ENCODE results near the gene THRA. TPM values are rescaled to one million over a fixed set of nuclear protein-coding genes. Genes with fewer than 3 reads are reported as not detected.

The THRA gene
- total RNA-seq, 3 donors from 2014 or later (not counting 1 experiment from before 2014, with no cell fraction given) = 40.8 to 55.7 (median 42.3) TPM

DNA sequence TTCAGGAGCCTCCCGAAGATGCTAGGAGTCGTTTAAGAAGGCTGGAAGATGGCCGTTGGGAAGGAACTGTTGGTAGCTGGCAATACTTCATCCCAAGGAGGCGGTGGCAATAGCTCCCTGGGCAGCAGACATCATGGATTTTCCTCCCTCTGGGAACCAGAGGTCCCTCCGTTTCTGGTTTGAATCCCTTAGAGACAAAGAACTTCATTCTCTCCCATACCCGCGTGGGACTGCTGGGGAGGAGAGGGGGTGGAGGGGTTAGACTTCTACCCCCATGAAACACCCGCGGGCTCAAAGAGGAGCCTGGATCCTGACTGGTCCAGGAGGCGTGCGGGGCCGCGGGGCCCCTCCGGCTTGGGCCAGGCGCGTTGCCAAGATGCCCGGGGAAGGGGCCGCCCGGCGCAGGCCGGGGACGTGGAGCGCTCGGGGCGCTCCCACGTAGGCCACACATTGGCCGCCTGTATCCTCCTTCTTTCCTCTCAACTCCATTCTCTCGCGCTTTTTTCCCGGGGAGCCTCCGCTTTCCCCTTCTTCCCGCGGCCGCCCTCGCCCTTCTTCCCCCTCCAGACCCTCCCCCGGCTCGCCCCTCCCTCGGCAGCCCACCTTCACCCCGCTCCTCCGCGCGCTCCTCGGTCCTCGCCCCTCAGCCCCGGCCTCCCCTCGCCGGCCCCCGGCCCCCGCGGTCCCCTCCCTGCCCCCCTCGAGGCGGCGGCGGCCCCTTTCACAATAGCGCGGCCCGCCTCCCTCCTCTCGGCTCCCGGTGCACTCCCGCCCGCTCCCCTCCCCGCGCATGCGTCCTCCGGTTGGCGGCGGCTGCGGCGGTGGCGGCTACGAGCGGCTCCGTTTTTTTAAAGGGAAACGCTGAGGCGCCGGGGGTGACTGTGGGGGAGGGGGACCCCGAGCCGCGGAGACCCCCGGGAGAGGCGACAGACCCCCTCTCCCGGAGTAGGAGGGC lies 58.7 kb downstream of the THRA start, which contains the start of gene MSL1:
Gene MSL1 (plus strand): TSS at position 791 of the 955 bp plus-strand sequence. CDS start 642 bp downstream, outside the sequence.
- intact Hi-C loops (cut with micrococcal nuclease) = no loop called here
- peaks cover 6% of the 10 kb centered on the region for H3K36me3 ChIP-seq (ENCODE audit: control insufficient read depth, insufficient read depth, low read length)

DNA sequence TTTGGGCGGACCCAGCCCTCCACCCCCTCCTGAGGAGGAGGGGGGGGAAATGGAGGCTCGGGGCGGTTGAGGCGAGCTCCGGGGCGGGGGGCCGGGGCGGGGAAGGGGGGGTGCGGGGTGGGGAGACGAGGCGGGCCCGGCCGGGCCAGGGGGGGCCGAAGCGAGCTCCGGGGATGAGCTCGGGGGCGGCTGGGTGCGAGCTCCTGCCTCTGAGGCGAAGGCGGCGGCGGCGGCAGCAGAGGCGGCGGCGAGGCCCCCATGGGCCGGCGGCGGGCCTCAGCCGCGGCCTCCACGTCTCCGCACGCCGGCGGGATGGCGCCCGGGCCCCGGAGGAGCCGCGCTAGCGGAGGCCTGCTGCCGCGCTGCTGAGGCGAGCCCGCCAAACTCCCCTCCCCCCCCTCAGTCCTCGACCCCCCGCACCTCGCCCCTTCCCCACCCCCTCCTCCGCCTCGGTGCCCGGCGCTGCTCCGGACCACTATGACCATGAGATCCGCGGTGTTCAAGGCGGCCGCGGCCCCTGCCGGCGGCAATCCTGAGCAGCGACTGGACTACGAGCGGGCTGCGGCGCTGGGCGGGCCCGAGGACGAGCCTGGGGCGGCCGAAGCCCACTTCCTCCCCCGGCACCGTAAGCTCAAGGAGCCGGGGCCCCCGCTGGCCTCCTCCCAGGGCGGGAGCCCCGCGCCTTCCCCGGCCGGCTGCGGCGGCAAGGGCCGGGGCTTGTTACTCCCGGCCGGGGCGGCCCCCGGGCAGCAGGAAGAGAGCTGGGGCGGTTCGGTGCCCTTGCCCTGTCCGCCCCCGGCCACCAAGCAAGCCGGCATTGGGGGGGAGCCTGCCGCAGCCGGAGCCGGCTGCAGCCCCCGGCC lies 59.6 kb downstream of the THRA start:
- under 1% methylated on average over 83 of the region's 97 CpGs for WGBS (ENCODE audit: insufficient coverage)
- H3K27ac Mint-ChIP-seq = peak overlapping the region; percentile 83 to 85

More for the DNA sequence above, 58.7 kb downstream of the THRA start, which contains the start of gene MSL1:
- DNase-seq (peak; percentile 85 to 92), ATAC-seq (peak; percentile 73 to 81 (median 76))
- Mint-ChIP-seq H3K36me3 (no peaks in the 10 kb centered on the region), H3K4me3 (peak within 1 kb of the TSS; percentile 97), H3K27me3 (ENCODE audit: low read depth in 2 of 2) (no peaks in the 10 kb centered on the region), H3K4me1 (peaks cover 38 to 40% of the 10 kb centered on the region in 2 donors), H3K27ac (peak within 1 kb of the TSS; percentile 83 to 85), H3K9me3 (no peaks in the 10 kb centered on the region)
- H3K9me3 ChIP-seq (ENCODE audit: control insufficient read depth, insufficient read depth, low read length) = no peaks in the 10 kb centered on the region
- H3K4me1 ChIP-seq (ENCODE audit: control insufficient read depth, insufficient read depth, low read length) = peaks cover 23% of the 10 kb centered on the region
- 1% methylated on average over 70 of the region's 82 CpGs for WGBS (ENCODE audit: insufficient coverage)
- H3K27ac ChIP-seq (ENCODE audit: low read length) = peak within 1 kb of the TSS; percentile 89
- TF ChIP-seq, protein P1, sequence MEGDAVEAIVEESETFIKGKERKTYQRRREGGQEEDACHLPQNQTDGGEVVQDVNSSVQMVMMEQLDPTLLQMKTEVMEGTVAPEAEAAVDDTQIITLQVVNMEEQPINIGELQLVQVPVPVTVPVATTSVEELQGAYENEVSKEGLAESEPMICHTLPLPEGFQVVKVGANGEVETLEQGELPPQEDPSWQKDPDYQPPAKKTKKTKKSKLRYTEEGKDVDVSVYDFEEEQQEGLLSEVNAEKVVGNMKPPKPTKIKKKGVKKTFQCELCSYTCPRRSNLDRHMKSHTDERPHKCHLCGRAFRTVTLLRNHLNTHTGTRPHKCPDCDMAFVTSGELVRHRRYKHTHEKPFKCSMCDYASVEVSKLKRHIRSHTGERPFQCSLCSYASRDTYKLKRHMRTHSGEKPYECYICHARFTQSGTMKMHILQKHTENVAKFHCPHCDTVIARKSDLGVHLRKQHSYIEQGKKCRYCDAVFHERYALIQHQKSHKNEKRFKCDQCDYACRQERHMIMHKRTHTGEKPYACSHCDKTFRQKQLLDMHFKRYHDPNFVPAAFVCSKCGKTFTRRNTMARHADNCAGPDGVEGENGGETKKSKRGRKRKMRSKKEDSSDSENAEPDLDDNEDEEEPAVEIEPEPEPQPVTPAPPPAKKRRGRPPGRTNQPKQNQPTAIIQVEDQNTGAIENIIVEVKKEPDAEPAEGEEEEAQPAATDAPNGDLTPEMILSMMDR (IDR thresholded peaks at IDR 0.05) = no peak
- H3K27me3 ChIP-seq (ENCODE audit: control insufficient read depth, insufficient read depth, low read length) = no peaks in the 10 kb centered on the region
- H3K4me3 ChIP-seq (ENCODE audit: low read length) = peak within 1 kb of the TSS; percentile 95

DNA sequence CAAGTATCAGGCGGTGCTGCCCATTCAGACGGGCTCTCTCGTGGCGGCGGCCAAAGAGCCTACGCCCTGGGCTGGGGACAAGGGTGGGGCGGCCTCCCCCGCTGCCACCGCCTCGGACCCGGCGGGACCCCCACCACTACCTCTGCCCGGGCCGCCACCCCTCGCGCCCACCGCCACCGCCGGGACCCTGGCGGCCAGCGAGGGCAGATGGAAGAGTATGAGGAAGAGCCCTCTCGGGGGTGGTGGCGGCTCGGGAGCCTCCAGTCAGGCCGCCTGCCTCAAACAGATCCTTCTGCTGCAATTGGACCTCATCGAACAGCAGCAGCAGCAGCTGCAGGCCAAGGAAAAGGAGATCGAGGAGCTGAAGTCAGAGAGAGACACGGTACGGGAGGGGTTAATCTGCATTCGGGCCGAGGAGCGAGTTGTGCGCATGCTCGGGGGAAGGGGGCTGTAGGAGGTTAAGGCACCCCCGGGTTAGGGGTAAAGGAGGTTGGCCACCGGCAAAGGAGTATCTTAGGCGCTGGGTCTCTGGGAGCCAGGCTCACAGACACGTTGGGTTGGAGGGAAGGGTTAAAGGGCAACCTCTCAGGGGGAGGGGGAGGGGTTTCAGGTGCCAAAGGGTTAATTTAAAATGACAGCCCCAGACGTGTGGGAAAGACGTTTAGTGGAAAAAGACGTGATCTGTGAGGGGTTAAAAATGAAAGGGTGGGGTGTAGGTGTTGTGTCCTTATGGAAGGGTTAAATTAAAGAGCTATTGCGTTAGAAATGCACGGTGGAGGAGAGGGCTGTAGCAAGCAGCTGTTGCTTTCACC lies 60.4 kb downstream of the THRA start:
- TF ChIP-seq, protein P1 (IDR thresholded peaks at IDR 0.05) = no peak
- H3K9me3 Mint-ChIP-seq = no peaks in the 10 kb centered on the region
- H3K27ac Mint-ChIP-seq = peak overlapping the region; percentile 85 to 89
- no peaks in the 10 kb centered on the region for H3K27me3 Mint-ChIP-seq (ENCODE audit: low read depth in 2 of 2)
- intact Hi-C loops (cut with micrococcal nuclease) = no loop called here
- WGBS (ENCODE audit: insufficient coverage) = under 1% methylated on average over 43 of the region's 43 CpGs
- peaks cover 23% of the 10 kb centered on the region for H3K4me1 ChIP-seq (ENCODE audit: control insufficient read depth, insufficient read depth, low read length)
- H3K4me3 Mint-ChIP-seq = peak overlapping the region; percentile 97
- H3K36me3 ChIP-seq (ENCODE audit: control insufficient read depth, insufficient read depth, low read length) = peaks cover 16% of the 10 kb centered on the region
- H3K4me3 ChIP-seq (ENCODE audit: low read length) = peak overlapping the region; percentile 87
- no peaks in the 10 kb centered on the region for H3K27me3 ChIP-seq (ENCODE audit: control insufficient read depth, insufficient read depth, low read length)
- H3K9me3 ChIP-seq (ENCODE audit: control insufficient read depth, insufficient read depth, low read length) = no peaks in the 10 kb centered on the region
- DNase-seq (peak in 1 of 2 donors; percentile 72), ATAC-seq (peak; percentile 19 to 31 (median 30))
- peaks cover 38 to 44% of the 10 kb centered on the region in 2 donors for H3K4me1 Mint-ChIP-seq
- H3K36me3 Mint-ChIP-seq = no peaks in the 10 kb centered on the region
- H3K27ac ChIP-seq (ENCODE audit: low read length) = peak overlapping the region; percentile 72

More for the DNA sequence above, 59.6 kb downstream of the THRA start:
- H3K4me1 ChIP-seq (ENCODE audit: control insufficient read depth, insufficient read depth, low read length) = peaks cover 23% of the 10 kb centered on the region
- intact Hi-C loops (cut with micrococcal nuclease) = no loop called here
- H3K36me3 ChIP-seq (ENCODE audit: control insufficient read depth, insufficient read depth, low read length) = peaks cover 13% of the 10 kb centered on the region
- peak; percentile 46 to 61 (median 58) for ATAC-seq
- H3K27me3 ChIP-seq (ENCODE audit: control insufficient read depth, insufficient read depth, low read length) = no peaks in the 10 kb centered on the region
- TF ChIP-seq, protein P1 (IDR thresholded peaks at IDR 0.05) = no peak
- Mint-ChIP-seq H3K9me3 (no peaks in the 10 kb centered on the region), H3K4me3 (peak overlapping the region; percentile 97), H3K27me3 (ENCODE audit: low read depth in 2 of 2) (no peaks in the 10 kb centered on the region), H3K4me1 (peaks cover 38 to 40% of the 10 kb centered on the region in 2 donors), H3K36me3 (no peaks in the 10 kb centered on the region)
- H3K9me3 ChIP-seq (ENCODE audit: control insufficient read depth, insufficient read depth, low read length) = no peaks in the 10 kb centered on the region
- H3K4me3 ChIP-seq (ENCODE audit: low read length) = peak overlapping the region; percentile 95
- H3K27ac ChIP-seq (ENCODE audit: low read length) = peak overlapping the region; percentile 89
- DNase-seq = peak; percentile 40 to 55
